ENCODE measurements around the gene RXRB. TPM values are rescaled to one million over a fixed set of nuclear protein-coding genes. Genes with fewer than 3 reads are reported as not detected.

Gene RXRB
- total RNA-seq, 1 experiment from 2014 or later = 17.0 TPM

DNA sequence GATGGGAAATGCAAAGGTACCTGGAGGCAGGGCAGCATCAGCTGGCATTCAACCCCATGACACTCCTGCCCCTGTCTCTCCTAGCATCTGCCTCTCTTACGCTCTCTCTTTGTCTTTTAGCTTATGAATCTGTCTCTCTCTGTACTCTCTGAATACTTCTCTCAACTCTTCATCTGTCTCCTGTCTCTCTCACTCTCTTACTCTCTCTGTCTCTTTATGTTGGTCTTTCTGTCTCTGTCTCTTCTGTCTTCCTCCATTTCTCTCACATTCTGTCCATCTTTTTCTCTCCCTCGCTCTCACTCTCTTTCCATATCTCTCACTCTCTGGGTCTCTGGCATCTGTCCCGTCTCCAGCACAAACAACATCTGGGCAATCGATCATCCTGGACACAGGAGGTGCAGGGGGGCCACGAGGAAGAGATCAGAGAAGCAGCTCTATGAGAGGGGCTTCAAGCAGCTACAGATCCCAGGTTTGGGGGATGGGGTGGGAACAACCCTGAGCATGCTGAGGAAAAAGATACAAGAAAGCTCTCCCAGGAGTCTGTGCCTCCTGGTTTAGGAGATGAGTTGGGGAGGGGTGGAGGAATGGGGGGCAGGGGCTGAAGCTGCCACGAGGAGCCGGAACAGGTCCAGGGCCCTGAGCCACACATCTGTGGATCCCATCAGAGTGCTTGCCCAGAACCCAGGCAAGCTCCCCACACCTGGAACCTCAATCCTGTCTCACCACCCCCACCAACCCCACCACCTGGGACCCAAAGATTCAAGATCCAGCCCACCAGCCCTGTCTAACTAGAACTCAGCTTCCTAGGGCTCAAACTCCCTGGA is 10.6 kb downstream of the RXRB start:
- in situ Hi-C loops (cut with HindIII; ENCODE audit: low pct_unique_long_range_greater_than_20kb, low sequenced_read_pairs) = no loop called here
- DNase-seq (ENCODE audit: low read depth, low spot score) = no peak

DNA sequence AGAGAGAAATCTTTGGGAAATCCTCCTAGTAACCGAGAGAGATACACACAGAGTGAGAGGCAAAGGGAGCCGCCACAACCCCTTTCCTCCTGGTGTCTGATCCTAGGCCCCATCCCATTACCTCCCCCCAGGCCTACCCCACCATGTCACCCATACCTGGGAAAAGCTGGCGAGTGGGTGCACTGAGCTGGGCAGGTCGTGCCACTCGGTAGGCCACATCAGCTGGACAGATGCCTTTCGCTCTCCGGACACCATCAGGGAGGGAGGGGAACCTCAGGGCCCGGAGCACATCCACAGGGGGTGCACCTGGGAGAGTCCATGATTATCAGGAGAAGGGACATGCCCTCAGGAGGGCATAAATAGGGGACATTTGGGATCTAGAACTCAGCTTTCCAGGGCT is 11.3 kb downstream of the RXRB start:
- DNase-seq (ENCODE audit: low read depth, low spot score) = no peak

DNA sequence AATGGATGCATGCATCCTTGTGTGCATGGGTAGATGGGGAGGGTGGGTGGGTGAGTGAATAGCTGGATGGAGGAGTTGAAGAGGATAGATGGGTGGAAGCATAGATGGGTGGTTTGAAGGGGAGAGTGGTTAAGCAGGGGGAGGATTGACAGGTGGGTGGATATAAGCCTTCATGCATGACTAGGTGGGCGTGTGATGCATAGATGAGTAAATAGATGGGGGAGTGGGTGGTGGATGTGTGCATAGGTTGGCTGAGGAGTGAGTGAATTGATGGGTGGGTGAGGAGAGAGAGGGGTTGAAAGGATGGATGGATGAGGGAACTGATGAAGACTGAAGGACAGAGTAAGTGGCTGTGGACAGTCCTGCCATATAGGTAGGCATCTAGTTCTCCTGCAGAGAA is 12.7 kb downstream of the RXRB start:
- DNase-seq (ENCODE audit: low read depth, low spot score) = no peak

More for the DNA sequence above, 11.3 kb downstream of the RXRB start:
- in situ Hi-C loops (cut with HindIII; ENCODE audit: low pct_unique_long_range_greater_than_20kb, low sequenced_read_pairs) = no loop called here

DNA sequence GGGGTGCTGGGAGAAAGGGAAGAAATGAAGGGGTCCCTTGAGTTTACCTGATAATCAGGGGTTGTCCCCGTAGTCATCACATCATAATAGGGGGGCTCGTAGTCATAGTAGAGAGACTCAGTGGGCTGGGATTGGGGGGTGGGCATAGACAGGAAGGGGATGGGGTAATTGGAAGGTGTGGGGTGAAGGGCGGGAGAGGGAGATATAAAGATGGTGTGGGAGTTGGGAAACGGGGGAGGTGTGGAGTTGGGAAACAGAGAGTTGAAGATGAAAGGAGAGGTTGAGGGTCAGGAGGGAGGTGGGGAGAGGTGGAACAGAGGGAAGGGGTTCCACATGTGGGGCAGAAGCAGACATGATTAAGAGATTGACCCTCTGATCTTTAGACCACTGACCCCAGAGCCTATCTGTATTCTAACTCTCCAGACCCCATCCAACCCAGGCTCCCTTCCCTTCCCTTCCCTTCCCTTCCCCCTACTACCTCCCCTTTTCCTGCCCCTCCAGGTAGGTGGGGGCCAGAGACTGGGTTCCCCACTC is 14.7 kb downstream of the RXRB start:
- in situ Hi-C loops (cut with HindIII; ENCODE audit: low pct_unique_long_range_greater_than_20kb, low sequenced_read_pairs) = no loop called here
- DNase-seq (ENCODE audit: low read depth, low spot score) = no peak

More for the DNA sequence above, 12.7 kb downstream of the RXRB start:
- in situ Hi-C loops (cut with HindIII; ENCODE audit: low pct_unique_long_range_greater_than_20kb, low sequenced_read_pairs) = no loop called here

DNA sequence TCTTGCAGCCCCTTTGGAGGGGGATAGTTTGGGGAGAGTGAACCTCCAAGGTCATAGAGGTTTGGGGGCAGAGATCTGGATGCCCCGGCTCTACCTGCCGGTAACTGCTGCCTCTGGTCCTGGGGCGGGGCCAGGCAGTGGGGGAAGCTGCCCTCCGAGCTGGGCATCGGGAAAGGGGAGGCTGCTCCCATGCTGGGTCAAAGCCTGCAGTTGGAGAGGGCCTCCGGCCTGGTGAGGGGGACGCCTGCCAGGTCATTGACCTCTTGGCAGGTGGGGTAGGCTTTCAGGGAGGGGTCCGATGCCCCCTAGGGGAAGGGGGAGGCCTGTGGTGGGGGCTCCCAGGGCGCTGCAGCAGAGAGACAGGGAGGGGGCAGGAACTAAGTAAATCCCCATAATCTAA is 15.3 kb downstream of the RXRB start:
- DNase-seq (ENCODE audit: low read depth, low spot score) = no peak
- in situ Hi-C loops (cut with HindIII; ENCODE audit: low pct_unique_long_range_greater_than_20kb, low sequenced_read_pairs) = no loop called here

DNA sequence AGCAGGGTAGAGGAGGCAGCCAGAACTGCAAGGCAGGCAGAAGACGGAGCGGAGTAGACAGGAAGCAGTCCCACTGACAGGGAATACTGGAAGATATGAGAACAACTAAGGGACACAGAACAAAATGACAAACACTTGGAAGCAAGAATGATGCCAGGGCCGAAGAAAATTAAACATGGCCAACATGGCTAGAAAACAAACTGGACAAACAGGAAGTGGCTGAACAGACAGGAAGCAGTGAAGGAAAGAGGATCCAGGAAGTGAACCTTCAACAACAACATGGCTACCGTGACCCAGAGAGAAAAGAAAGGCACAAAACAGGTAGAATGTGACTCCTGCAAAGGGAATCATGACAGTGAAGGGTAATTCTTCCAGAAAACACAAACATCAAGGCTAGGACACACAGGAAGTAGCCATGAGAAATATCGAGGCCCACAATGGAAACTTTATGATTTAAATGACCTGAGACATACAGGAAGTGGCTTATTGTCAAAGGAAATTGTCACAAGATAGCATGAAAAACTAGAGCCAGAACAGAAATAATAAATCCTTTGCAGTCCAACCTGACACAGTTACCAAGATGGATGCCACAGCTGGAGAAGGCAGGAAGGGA is 17.3 kb downstream of the RXRB start:
- in situ Hi-C loops (cut with HindIII; ENCODE audit: low pct_unique_long_range_greater_than_20kb, low sequenced_read_pairs) = no loop called here

DNA sequence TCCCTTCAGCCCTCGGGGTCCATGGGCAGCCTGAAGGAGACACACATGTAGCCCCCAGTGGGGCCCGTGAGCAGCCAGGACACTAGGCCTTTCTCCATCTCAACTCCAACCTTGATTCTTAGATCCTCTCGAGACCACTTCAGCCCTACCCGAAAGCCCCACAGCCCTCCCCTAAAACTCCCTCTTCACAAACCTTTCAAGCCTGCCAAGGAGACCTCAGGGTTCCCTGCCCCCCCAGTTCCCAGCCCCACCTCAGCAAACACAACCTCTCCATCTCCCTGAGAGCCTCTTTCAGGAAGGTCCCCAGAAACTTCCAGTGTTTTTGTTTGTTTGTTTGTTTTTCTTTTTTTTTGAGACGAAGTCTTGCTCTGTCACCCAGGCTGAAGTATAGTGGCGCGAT is 19.3 kb downstream of the RXRB start:
- in situ Hi-C loops (cut with HindIII; ENCODE audit: low pct_unique_long_range_greater_than_20kb, low sequenced_read_pairs) = no loop called here
- DNase-seq (ENCODE audit: low read depth, low spot score) = no peak

More for the DNA sequence above, 17.3 kb downstream of the RXRB start:
- DNase-seq (ENCODE audit: low read depth, low spot score) = no peak

DNA sequence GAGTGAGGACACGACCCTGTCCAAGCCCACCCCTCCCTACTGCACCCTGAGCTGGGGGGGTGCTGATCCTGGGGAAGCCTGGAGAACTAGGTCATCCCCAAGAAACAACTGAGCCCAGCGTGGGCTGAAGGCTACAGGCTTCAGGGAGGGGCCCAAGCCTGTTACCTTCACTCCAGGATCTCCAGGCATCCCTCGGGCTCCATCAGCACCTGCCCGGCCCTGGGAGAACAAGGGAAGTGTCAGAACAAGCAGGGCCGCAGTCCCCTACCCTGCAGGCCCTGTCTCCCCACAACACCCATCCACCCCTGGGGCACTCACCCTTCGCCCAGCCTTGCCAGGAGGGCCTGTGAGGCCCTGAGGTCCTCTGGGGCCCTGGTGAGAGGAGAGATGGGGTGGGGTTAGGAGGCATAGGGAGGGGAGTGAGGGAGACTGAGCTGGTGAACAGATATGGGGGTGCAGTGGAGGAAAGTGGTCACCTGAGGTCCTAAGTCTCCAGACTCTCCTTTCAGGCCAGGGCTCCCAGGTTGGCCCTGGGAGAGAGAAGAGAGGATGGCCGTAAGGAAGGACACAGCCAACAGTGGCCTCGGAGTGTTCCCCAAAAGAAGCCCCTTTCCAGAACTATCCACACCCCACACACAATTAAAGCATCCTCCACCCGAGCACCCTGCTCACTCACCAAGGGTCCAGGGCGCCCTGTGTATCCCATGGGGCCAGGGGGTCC is 21.6 kb downstream of the RXRB start:
- no peak for DNase-seq (ENCODE audit: low read depth, low spot score)
- in situ Hi-C loops (cut with HindIII; ENCODE audit: low pct_unique_long_range_greater_than_20kb, low sequenced_read_pairs) = no loop called here

DNA sequence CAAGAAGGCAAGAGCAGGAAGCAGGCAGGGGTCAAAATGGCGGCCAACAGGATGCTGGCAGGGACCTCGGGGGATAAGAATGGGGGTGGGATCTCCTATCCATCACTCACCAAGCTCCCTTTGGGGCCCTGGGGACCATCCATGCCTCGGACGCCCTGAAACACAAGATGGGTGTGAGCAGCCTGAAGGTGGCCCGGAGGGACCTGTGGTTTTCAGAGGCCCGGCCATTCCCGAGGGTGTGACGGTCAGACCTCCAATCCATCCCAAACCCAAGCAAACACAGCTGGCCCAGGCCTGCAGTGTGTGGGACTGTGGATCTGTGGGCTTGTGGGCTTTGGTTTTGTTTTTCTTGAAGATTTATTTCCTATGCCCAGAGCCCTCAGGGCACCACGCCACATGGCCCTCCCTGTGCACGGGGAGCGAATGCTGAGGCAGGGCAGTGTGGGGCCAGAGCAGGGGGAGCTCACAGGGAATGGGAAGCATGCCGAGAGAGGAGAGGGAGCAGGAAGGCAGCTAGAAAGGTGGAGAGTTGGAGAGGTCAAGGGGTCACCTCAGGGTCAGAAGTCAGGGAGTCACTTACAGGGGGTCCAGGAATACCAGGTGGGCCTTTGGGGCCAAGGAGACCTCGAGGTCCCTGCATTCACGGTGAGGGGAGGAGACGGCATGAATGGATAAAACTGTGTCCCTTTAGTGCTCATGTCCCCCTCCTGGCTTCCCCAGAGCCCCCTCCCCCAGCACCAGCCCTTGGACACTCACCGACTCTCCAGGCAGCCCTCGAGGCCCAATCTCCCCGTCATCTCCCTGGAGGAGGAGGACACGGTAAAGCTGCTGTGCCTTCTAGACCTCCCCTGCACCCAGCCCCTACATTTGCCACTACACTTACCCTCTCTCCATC is 22.7 kb downstream of the RXRB start:
- DNase-seq (ENCODE audit: low read depth, low spot score) = no peak
- in situ Hi-C loops (cut with HindIII; ENCODE audit: low pct_unique_long_range_greater_than_20kb, low sequenced_read_pairs) = no loop called here

DNA sequence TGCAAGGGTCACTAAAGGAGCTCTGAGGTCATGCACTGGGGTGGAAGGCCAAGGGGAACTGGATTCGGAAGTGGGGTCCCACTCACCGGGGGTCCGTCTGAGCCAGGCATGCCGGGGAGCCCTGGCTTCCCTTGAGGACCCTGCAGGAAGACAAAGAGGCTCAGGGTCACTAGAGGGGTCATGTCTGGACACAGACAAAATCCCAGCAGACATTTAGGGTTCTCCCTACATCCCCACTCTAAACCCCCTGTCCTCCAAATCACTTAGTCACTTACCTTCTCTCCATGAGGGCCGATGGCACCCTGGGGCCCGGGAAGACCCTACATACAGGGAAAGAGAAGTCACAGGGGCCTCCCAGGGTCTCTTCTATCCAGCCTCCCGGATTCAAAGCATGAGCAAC is 23.6 kb downstream of the RXRB start:
- in situ Hi-C loops (cut with HindIII; ENCODE audit: low pct_unique_long_range_greater_than_20kb, low sequenced_read_pairs) = no loop called here
- DNase-seq (ENCODE audit: low read depth, low spot score) = no peak

DNA sequence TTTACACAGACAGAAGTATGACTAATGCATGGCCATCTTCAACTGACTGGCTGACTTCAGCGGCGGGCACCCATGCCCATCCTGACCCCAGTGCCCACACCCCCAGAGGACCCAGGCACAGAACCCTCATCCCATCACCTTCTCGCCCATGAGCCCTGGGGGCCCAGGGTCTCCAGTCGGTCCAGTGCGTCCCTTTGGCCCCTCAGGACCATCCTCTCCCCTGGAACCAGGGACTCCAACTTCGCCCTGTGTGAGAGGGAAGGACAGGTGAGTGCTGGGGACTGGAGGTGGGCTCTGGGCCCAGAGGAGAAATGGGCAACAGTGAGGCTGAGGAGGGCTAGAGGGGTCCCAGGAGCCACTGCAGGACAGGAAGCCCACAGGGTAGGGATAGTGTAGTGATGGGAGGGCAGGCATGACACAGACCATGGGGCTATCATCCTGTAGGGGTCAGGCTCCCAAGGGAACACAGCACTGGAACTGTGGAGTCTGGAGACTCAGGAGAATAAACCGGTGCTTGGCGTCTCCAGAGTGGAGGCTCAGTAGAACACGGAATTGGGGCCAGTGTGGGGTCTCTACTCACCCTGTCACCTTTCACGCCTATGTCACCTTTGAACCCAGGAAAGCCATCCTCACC is 24.9 kb downstream of the RXRB start:
- no peak for DNase-seq (ENCODE audit: low read depth, low spot score)
- in situ Hi-C loops (cut with HindIII; ENCODE audit: low pct_unique_long_range_greater_than_20kb, low sequenced_read_pairs) = no loop called here

DNA sequence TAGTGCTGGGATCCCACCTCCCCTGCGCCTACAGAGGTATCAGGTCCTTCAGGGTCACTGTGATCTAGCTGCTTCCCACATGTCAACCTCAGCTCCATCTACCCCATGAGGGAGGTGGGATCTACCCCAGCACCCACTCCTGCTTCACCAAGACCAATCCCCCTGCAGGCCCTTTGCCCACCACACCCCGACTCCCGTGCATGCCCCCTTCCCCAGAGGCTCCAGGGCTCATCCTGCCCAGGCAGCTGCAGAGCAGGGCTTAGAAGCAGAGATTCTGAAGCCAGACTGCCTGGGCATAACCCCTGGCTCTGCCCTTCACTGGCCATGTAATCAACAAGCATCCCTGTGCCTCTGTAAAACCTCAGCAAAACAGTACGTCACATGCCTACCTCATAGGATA is 25.7 kb downstream of the RXRB start:
- DNase-seq (ENCODE audit: low read depth, low spot score) = no peak
- in situ Hi-C loops (cut with HindIII; ENCODE audit: low pct_unique_long_range_greater_than_20kb, low sequenced_read_pairs) = no loop called here

DNA sequence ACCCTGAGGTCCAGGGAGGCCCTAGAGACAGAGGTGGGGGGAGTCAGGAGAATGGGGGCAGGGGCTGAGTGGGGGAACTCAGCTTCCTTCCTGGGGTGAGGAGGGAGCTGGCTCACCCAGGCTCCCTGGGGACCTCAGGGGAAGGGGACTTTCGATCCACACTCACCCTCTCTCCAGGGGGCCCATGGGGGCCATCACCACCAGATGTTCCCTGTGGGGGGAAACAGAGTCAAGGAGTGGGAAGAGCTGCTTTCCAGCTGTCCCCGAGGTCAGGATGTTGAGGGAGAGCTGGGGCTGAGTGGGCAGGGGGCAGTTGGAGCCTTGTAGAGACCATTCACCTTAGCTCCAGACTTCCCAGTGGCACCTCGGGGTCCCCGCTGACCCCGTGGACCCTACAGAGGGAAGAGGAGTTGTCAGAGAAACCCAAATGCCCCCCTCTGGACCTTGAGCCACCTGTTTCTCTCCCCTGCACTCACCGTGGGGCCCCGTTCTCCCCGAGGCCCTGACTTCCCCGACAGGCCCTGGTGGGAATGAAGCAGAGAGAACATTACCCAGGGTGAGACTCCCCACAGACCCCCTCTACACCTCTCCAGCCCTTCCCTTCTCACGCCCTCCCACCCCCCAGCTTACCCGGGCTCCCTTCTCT is 26.8 kb downstream of the RXRB start:
- DNase-seq (ENCODE audit: low read depth, low spot score) = no peak
- in situ Hi-C loops (cut with HindIII; ENCODE audit: low pct_unique_long_range_greater_than_20kb, low sequenced_read_pairs) = no loop called here

DNA sequence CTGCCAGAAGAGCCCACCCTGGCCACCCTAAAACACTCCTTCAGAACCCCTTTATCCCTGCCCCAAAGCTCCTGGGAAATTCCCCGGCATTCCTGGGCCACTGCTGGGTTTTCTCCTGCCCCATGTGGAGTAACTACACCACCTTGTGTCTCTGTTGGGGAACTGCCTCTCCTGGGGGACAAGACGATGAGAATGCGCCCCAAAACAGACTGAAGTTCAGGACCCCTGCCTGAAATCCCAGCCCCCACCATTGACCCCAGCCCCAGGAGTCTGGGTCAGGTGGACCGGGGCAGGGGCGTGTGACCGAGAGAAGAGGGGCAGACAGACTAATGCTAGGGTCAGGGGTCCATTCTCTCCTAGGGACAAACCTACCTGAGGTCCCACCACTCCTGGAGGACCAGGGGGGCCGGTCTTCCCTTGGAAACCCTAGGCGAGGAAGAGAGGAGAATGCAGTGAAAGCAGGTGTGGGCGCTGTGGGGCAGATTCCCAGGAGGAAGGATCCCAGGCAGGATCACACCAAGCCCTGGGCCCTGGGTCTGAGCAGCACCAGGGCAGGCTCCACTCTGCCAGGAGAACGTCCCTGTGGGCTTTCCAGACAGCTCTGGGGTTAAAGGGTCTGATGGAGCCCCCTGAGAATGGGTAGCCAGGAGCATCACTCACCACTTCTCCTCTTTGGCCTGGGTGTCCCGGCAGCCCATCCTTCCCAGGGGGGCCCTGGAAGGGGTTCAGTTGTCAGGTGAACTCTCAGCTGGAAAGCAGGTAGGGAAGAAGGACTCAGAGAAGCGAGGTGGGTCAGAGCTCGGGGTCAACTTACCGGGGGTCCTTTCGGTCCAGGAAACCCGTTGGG is 27.6 kb downstream of the RXRB start:
- in situ Hi-C loops (cut with HindIII; ENCODE audit: low pct_unique_long_range_greater_than_20kb, low sequenced_read_pairs) = no loop called here
- peak; percentile 54 for DNase-seq (ENCODE audit: low read depth, low spot score)

DNA sequence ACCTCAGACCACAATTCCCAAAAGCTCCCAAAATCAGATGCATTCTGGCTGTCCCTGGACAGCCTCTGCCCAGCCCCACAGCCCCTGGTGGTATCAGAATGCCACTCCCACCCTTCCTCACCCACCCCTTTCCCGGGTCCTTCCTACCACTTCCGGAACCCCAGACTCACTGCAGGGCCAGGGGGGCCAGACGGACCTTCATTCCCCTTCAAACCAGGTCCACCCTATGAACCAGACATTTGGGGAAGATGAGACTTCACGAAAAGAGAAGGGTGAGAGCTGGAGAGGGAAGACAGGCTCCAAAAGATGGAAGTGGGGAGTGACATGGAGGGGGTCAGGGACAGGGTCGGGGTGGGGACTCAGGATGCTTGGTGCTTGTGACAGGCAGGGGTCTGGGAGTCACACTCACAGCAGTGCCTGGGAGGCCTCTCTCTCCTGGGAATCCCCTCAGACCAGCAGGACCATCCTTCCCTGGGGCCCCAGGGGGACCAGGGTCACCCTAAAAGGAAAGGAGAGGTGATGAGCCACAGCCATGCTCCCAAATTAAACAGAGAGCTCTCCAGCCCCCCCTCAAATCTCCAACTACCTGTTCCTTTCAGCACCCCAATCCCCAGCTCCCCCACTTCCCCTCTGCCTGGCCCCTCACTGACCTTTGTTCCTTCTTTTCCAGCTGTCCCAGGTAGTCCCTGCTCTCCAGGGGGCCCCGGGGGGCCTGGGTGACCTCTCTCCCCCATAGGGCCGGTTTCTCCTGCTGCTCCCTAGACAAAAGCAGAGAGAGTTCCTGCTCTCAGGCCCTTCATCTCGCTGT is 28.4 kb downstream of the RXRB start:
- in situ Hi-C loops (cut with HindIII; ENCODE audit: low pct_unique_long_range_greater_than_20kb, low sequenced_read_pairs) = no loop called here
- no peak for DNase-seq (ENCODE audit: low read depth, low spot score)
